Measurements from ENCODE around the gene SPATA31C1. TPM values are rescaled to one million over a fixed set of nuclear protein-coding genes. Genes with fewer than 3 reads are reported as not detected.
"Not testable (repeated sequence)": the region's sequence is repeated elsewhere in the genome, so short reads cannot be mapped to it uniquely, and the experiment has no call there.

The SPATA31C1 gene
- total and polyA plus RNA-seq, 12 donors, result not detected

- H3K9me3 ChIP-seq; DNase-seq; H3K4me3 ChIP-seq; H3K4me1 ChIP-seq; ATAC-seq; H3K27ac ChIP-seq; intact Hi-C loops (cut with DNase I); H3K36me3 ChIP-seq; H3K27me3 ChIP-seq: not testable (repeated sequence)
- WGBS, 2 donors, result 92 to 93% methylated on average over 8 to 10 of the region's 10 CpGs
These were observed 7.1 kb downstream of the SPATA31C1 start for GRCh38 chr9:87924851-87925250.

GRCh38 chr9:87929152-87929551 is 11.4 kb downstream of the SPATA31C1 start:
- DNase-seq; intact Hi-C loops (cut with DNase I); ATAC-seq: not testable (repeated sequence)

DNA sequence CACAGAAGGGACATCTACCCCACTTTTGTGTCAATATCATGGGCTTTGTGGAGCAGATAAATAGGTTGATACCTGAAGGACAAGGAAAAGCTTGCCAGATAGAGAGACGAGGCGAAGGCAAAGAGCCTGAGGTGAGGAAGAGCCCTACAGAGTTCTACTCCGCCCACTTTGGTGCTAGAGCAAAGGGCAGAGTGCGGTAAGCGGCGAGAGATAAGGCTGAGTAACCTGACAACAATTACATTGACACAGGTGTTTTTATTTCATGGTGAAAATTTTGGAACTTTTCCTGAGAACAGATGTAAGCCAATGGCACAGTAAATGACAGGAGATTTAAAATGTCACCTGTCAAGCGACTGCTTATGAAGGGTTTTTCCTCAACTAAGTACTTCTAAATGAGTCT is 16.7 kb downstream of the SPATA31C1 start:
- H3K27me3 ChIP-seq; H3K27ac ChIP-seq; H3K4me3 ChIP-seq; intact Hi-C loops (cut with DNase I); H3K4me1 ChIP-seq; ATAC-seq; H3K36me3 ChIP-seq; DNase-seq; H3K9me3 ChIP-seq: not testable (repeated sequence)
- 85 to 92% methylated on average over 7 of the region's 7 CpGs for WGBS, 2 donors

More at GRCh38 chr9:87929152-87929551, 11.4 kb downstream of the SPATA31C1 start:
- H3K27ac ChIP-seq, H3K9me3 ChIP-seq, H3K4me1 ChIP-seq, H3K27me3 ChIP-seq, H3K36me3 ChIP-seq, H3K4me3 ChIP-seq: not testable (repeated sequence)

- 87 to 93% methylated on average over 12 of the region's 12 CpGs for WGBS, 2 donors
- H3K4me1 ChIP-seq; H3K4me3 ChIP-seq; H3K9me3 ChIP-seq; DNase-seq; H3K27me3 ChIP-seq; H3K36me3 ChIP-seq; H3K27ac ChIP-seq; intact Hi-C loops (cut with DNase I); ATAC-seq: not testable (repeated sequence)
These were observed 19.6 kb downstream of the SPATA31C1 start for GRCh38 chr9:87937352-87937751.

GRCh38 chr9:87937918-87938317 is 20.2 kb downstream of the SPATA31C1 start:
- H3K27ac ChIP-seq; ATAC-seq; DNase-seq; H3K36me3 ChIP-seq; H3K4me3 ChIP-seq; H3K4me1 ChIP-seq; intact Hi-C loops (cut with DNase I); H3K9me3 ChIP-seq; H3K27me3 ChIP-seq: not testable (repeated sequence)
- WGBS, 2 donors, result 85% methylated on average over 9 of the region's 9 CpGs

DNA sequence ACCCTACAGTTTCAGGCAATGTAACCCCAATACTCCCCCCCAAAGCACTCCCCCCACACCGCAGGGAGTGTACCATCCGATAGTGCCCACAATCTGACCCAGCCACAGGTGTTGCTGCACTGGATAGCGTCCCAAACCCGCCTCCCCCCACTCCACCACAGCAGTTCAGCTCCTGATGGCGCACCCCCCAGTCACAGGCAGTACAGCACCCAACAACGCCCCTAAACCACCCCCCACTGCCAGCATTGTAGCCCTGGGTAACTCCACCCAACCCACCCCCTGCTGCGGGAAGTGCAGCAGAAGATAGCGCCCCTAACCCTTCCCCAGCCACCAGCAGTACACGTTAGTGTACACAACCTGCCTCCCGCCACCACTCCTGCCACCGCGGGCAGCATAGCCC is 20.6 kb downstream of the SPATA31C1 start:
- H3K4me3 ChIP-seq; H3K27me3 ChIP-seq; intact Hi-C loops (cut with DNase I); H3K4me1 ChIP-seq; H3K27ac ChIP-seq; H3K9me3 ChIP-seq; ATAC-seq; DNase-seq; H3K36me3 ChIP-seq: not testable (repeated sequence)
- 75 to 86% methylated on average over 6 to 8 of the region's 12 CpGs for WGBS, 2 donors

DNA sequence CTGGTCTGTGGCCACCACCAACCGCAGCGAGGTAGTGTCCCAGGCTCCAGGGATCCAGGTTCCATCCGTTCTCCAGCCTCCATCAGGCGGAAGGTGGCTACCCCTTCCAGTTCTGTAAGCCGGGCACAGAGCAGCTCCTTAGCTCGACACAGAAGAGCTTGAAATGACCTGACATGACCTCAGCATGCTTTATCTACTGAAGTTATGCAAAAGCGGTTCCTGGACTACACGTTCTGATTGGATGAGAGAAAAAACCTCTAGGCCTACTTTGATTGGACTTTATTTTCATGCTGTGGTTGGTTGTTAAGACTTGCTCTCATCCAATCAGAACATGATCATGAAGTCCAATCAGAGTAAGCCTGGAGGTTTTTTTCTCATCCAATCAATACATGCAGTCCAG is 21.3 kb downstream of the SPATA31C1 start:
- H3K4me3 ChIP-seq; H3K9me3 ChIP-seq; ATAC-seq; H3K36me3 ChIP-seq; intact Hi-C loops (cut with DNase I); H3K4me1 ChIP-seq; DNase-seq; H3K27ac ChIP-seq: not testable (repeated sequence)
- H3K27me3 ChIP-seq, result peaks cover 0 to 14% (median 0%) of the 10 kb centered on the region in 7 donors
- WGBS, 2 donors, result 85 to 88% methylated on average over 7 to 8 of the region's 8 CpGs

GRCh38 chr9:87944096-87944495 is 26.3 kb downstream of the SPATA31C1 start:
- peaks cover 0 to 50% (median 5%) of the 10 kb centered on the region in 7 donors for H3K27me3 ChIP-seq
- TF ChIP-seq, protein P1, sequence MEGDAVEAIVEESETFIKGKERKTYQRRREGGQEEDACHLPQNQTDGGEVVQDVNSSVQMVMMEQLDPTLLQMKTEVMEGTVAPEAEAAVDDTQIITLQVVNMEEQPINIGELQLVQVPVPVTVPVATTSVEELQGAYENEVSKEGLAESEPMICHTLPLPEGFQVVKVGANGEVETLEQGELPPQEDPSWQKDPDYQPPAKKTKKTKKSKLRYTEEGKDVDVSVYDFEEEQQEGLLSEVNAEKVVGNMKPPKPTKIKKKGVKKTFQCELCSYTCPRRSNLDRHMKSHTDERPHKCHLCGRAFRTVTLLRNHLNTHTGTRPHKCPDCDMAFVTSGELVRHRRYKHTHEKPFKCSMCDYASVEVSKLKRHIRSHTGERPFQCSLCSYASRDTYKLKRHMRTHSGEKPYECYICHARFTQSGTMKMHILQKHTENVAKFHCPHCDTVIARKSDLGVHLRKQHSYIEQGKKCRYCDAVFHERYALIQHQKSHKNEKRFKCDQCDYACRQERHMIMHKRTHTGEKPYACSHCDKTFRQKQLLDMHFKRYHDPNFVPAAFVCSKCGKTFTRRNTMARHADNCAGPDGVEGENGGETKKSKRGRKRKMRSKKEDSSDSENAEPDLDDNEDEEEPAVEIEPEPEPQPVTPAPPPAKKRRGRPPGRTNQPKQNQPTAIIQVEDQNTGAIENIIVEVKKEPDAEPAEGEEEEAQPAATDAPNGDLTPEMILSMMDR (IDR thresholded peaks at IDR 0.05), result no peak
- no peaks in the 10 kb centered on the region for H3K4me1 ChIP-seq
- intact Hi-C loops (cut with DNase I), result no loop called here
- H3K27ac ChIP-seq, result no peak overlapping the region
- H3K4me3 ChIP-seq, result no peak overlapping the region
- ATAC-seq (no peak), DNase-seq (no peak)
- H3K36me3 ChIP-seq, result no peaks in the 10 kb centered on the region
- H3K9me3 ChIP-seq, result no peaks in the 10 kb centered on the region
- whole genome bisulfite sequencing, 2 donors, result 81 to 90% methylated on average over 21 of the region's 21 CpGs
